HepG2 (cell line): ENCODE measurements around the gene STX8. TPM values are rescaled to one million over a fixed set of nuclear protein-coding genes. Genes with fewer than 3 reads are reported as not detected.
A peak's percentile ranks its signal among the peaks of the same experiment; 100 is the strongest.

Experiments used
- ATAC-seq: fragments of 200-7000 bp; cut with Tn5 transposase; 3 replicates; pipeline ENCODE4 v1.9.1; 2020; ENCODE audit warnings: mild to moderate bottlenecking, moderate library complexity
- BruUV-seq: library from RNA; stranded (reverse); fragments of 400-500 nt; replicated peaks from 2 replicates; lab custom pipeline; 2021; lab: Mats Ljungman, UMichigan
- CTCF ChIA-PET: fragments of 300-600 bp; formaldehyde crosslinking; extraction: SDS; loops from one replicate; lab custom pipeline; 2021; ENCODE audit warnings: low total read pairs, inconsistent platforms, low intra/inter-chr PET ratio; lab: Yijun Ruan, JAX
- POLR2A ChIA-PET: fragments of 350-600 bp; sonication (Branson Sonifier 250); formaldehyde crosslinking; loops from one replicate; lab custom pipeline; 2020; ENCODE audit warnings: antibody characterized with exemption, inconsistent platforms; lab: Yijun Ruan, JAX
- DNase-seq: peaks from one replicate; pipeline ENCODE4 v3.0.0-alpha.2; 2015; ENCODE audit warnings: low spot score
- FAIRE-seq: peaks from 3 replicates; lab custom pipeline; 2011; peaks lifted over from hg19 to GRCh38; lab: Jason Lieb, UNC
- H2AFZ ChIP-seq: one replicate; pipeline ENCODE4 v1.6.1; 2011; ENCODE audit warnings: low read length, inconsistent platforms
- H3K27ac ChIP-seq: fragments of 300-600 bp; 3 replicates; pipeline ENCODE4 v1.8.0; 2011; ENCODE audit warnings: mixed run types, mild to moderate bottlenecking, mixed read lengths, low read length, inconsistent platforms; ENCODE audit not compliant: insufficient read depth; ENCODE audit errors: extremely low read length
- H3K27me3 ChIP-seq, 2 experiments: fragments of 200-600 bp in 1 of 2; 2 replicates in 1 of 2; 3 replicates in 1 of 2; pipeline versions ENCODE4 v1.6.0 to v1.8.0; 2011; ENCODE audit warnings: low read length in 2 of 2, mild to moderate bottlenecking in 2 of 2, moderate library complexity in 2 of 2, inconsistent platforms in 1 of 2; ENCODE audit not compliant: insufficient read depth in 2 of 2, control insufficient read depth in 1 of 2
- H3K36me3 ChIP-seq, 2 experiments: fragments of 200-600 bp in 1 of 2; replicated peaks in 1 of 2; 2 replicates in 1 of 2; 3 replicates in 1 of 2; pipeline versions ENCODE4 v1.5.1 to v1.8.0; 2011; ENCODE audit warnings: low read length in 2 of 2, inconsistent platforms in 1 of 2; ENCODE audit not compliant: insufficient read depth in 2 of 2, control insufficient read depth in 1 of 2
- H3K4me1 ChIP-seq: 2 replicates; pipeline ENCODE4 v1.5.1; 2012; ENCODE audit warnings: low read length, inconsistent platforms; ENCODE audit not compliant: insufficient read depth
- H3K4me2 ChIP-seq: 2 replicates; pipeline ENCODE4 v1.6.0; 2011; ENCODE audit warnings: low read depth, low read length, inconsistent platforms
- H3K4me3 ChIP-seq, 3 experiments: fragments of 200-600 bp in 1 of 3; sonication (generic), shearing (Covaris generic) in 1 of 3; replicated peaks in 1 of 3; 2 replicates each; pipeline ENCODE4 v1.5.1; 2011 to 2016; ENCODE audit warnings: low read length in 3 of 3, inconsistent platforms in 2 of 3, low read depth in 2 of 3, mild to moderate bottlenecking in 2 of 3, control low read depth in 1 of 3, mixed read lengths in 1 of 3; ENCODE audit not compliant: insufficient read depth in 1 of 3
- H3K79me2 ChIP-seq: one replicate; pipeline ENCODE4 v1.6.1; 2011; ENCODE audit warnings: low read length, inconsistent platforms; ENCODE audit not compliant: insufficient read depth
- H3K9ac ChIP-seq: 2 replicates; pipeline ENCODE4 v1.6.0; 2011; ENCODE audit warnings: mild to moderate bottlenecking, low read depth, low read length, inconsistent platforms; ENCODE audit not compliant: insufficient read depth
- H3K9me3 ChIP-seq: 2 replicates; pipeline ENCODE4 v1.5.1; 2012; ENCODE audit warnings: mild to moderate bottlenecking, low read length
- H4K20me1 ChIP-seq: 2 replicates; pipeline ENCODE4 v1.6.0; 2011; ENCODE audit warnings: inconsistent platforms, mild to moderate bottlenecking, low read length, moderate library complexity; ENCODE audit not compliant: insufficient read depth
- CBFB ChIP-seq: sonication (generic); formaldehyde crosslinking; IDR thresholded peaks from 2 replicates; pipeline ENCODE4 v1.4.0; 2020; ENCODE audit warnings: missing genetic modification reagents
- CEBPB ChIP-seq: IDR thresholded peaks from 2 replicates; pipeline ENCODE4 v1.6.1; 2011; ENCODE audit warnings: low read depth, low read length, improper control_type of control experiment, borderline replicate concordance
- DR1 ChIP-seq: sonication (generic); formaldehyde crosslinking; IDR thresholded peaks from 2 replicates; pipeline ENCODE4 v1.8.0; 2021; ENCODE audit warnings: mild to moderate bottlenecking, missing genetic modification reagents, inconsistent platforms
- GRHL1 ChIP-seq: sonication (generic); formaldehyde crosslinking; conservative IDR thresholded peaks from 2 replicates; pipeline ENCODE4 v1.8.0; 2022; ENCODE audit warnings: missing genetic modification reagents
- YEATS2 ChIP-seq: sonication (generic); formaldehyde crosslinking; IDR thresholded peaks from 2 replicates; pipeline ENCODE4 v1.4.0; 2020; ENCODE audit warnings: missing genetic modification reagents, borderline replicate concordance
- ZNF598 ChIP-seq: sonication (generic); formaldehyde crosslinking; IDR thresholded peaks from 2 replicates; pipeline ENCODE4 v1.5.1; 2020; ENCODE audit warnings: mild to moderate bottlenecking, missing genetic modification reagents, borderline replicate concordance
- ZSCAN21 ChIP-seq: sonication (generic); formaldehyde crosslinking; IDR thresholded peaks from 2 replicates; pipeline ENCODE4 v1.8.0; 2022; ENCODE audit warnings: mild to moderate bottlenecking, missing genetic modification reagents, moderate library complexity, borderline replicate concordance
- WGBS: methylation state at CpG from one replicate; pipeline ENCODE4 v1.1.6; 2017; ENCODE audit warnings: low lambda C conversion rate; 5-methylcytosine and 5-hydroxymethylcytosine counted together
- in situ Hi-C: cut with HindIII; loops from 2 replicates; pipeline ENCODE4 v1.10.0; 2017; ENCODE audit warnings: low pct_unique_long_range_greater_than_20kb; ENCODE audit not compliant: extremely low pct_ligation_motif_present
- intact Hi-C: fragments of 100-400 bp; cut with micrococcal nuclease; formaldehyde crosslinking; loops from one replicate; pipeline ENCODE4 v1.10.0; 2022; ENCODE audit not compliant: unreplicated experiment
- polyA plus RNA-seq, 8 experiments: library from polyadenylated mRNA; depleted of rRNA in 3 of 8; stranded (reverse) in 7 of 8; unstranded in 1 of 8; fragments of >200 nt; fragmentation: Illumina TruSeq in 4 of 8; extraction: Trizol in 4 of 8; gene quantifications; 2 replicates each; pipeline versions ENCODE4 v1.2.1 to v1.2.3, GENCODE V29; 2011 to 2016; ENCODE audit warnings: low read depth in 4 of 8, missing spikeins in 1 of 8, mixed read lengths in 1 of 8; ENCODE audit not compliant: insufficient read depth in 1 of 8
- total RNA-seq, 5 experiments: library from RNA; depleted of rRNA; stranded (reverse); fragments of >200 nt; fragmentation: Illumina TruSeq; extraction: Trizol; gene quantifications; 2 replicates each; pipeline ENCODE4 v1.2.3, GENCODE V29; 2016; ENCODE audit warnings: low read depth in 1 of 5

The STX8 gene
- total and polyA plus RNA-seq, 2 of the 13 experiments (the other 11 are each of a cell fraction or from before 2014, with no cell fraction given): 36.4 to 53.6 TPM

GRCh38 chr17:9330611-9331271 is 244.9 kb downstream of the STX8 start:
- H3K4me3 ChIP-seq: no peak overlapping the region
- 82% methylated on average over 21 of the region's 21 CpGs for WGBS
- no TSS peak for BruUV-seq
- intact Hi-C loops: no loop called here
- H4K20me1 ChIP-seq: no peaks in the 10 kb centered on the region
- H3K36me3 ChIP-seq: no peaks in the 10 kb centered on the region
- no peaks in the 10 kb centered on the region for H3K27me3 ChIP-seq
- no peak overlapping the region for H3K4me2 ChIP-seq
- peaks cover 12% of the 10 kb centered on the region for H3K9me3 ChIP-seq
- no peaks in the 10 kb centered on the region for H3K79me2 ChIP-seq
- H3K27ac ChIP-seq: no peak overlapping the region
- in situ Hi-C loops: no loop called here
- H2AFZ ChIP-seq: no peak overlapping the region
- no peak overlapping the region for H3K9ac ChIP-seq
- H3K4me1 ChIP-seq: peaks cover 6% of the 10 kb centered on the region
- POLR2A ChIA-PET: no interaction called here
- CTCF ChIA-PET: no interaction called here
- no peak for DNase-seq
- TF ChIP-seq CEBPB: peak; percentile 66; the same call in 1 of the 2 replicates
- no peak for TF ChIP-seq DR1 (CRISPR knock-in tag)
- no peak for ATAC-seq
- no peak for FAIRE-seq

- ChIA-PET POLR2A (no interaction called here), CTCF (no interaction called here)
- intact Hi-C loops (no loop called here), in situ Hi-C loops (no loop called here)
- Histone ChIP-seq H3K4me2 (no peak overlapping the region), H3K36me3 (no peaks in the 10 kb centered on the region), H4K20me1 (no peaks in the 10 kb centered on the region), H3K9ac (no peak overlapping the region), H3K9me3 (peaks cover 8% of the 10 kb centered on the region), H3K27me3 (no peaks in the 10 kb centered on the region), H3K27ac (no peak overlapping the region), H3K4me3 (no peak overlapping the region), H3K4me1 (peaks cover 8% of the 10 kb centered on the region), H3K79me2 (no peaks in the 10 kb centered on the region), H2AFZ (no peak overlapping the region)
- DNase-seq: no peak
- no peak for FAIRE-seq
- 75% methylated on average over 5 of the region's 5 CpGs for WGBS
- no peak for ATAC-seq
- no peak for TF ChIP-seq YEATS2
- TF ChIP-seq CBFB (CRISPR knock-in tag): no peak
- no peak for TF ChIP-seq ZNF598 (CRISPR knock-in tag)
- TF ChIP-seq ZSCAN21 (CRISPR knock-in tag): no peak
- TF ChIP-seq GRHL1 (CRISPR knock-in tag): no peak
- BruUV-seq: no TSS peak
These were observed 245.5 kb downstream of the STX8 start for GRCh38 chr17:9330141-9330540.
